IPS-18a (cell line): Measurements from ENCODE around the gene STRA8.

Experiments
- H3K27ac ChIP-seq: one replicate; pipeline ENCODE4 v1.5.1; 2013; ENCODE audit warnings: low read length
- H3K27me3 ChIP-seq: one replicate; pipeline ENCODE4 v1.6.1; 2013; ENCODE audit warnings: mild to moderate bottlenecking, low read length; ENCODE audit not compliant: control insufficient read depth, insufficient read depth
- H3K36me3 ChIP-seq: one replicate; pipeline ENCODE4 v1.6.1; 2013; ENCODE audit warnings: low read depth, low read length; ENCODE audit not compliant: control insufficient read depth
- H3K4me1 ChIP-seq: one replicate; pipeline ENCODE4 v1.6.1; 2013; ENCODE audit warnings: low read depth, low read length; ENCODE audit not compliant: control insufficient read depth
- H3K4me3 ChIP-seq: one replicate; pipeline ENCODE4 v1.5.1; 2013; ENCODE audit warnings: low read length
- H3K9ac ChIP-seq: one replicate; pipeline ENCODE4 v1.6.1; 2013; ENCODE audit warnings: mild to moderate bottlenecking, low read length, moderate library complexity
- H3K9me3 ChIP-seq: one replicate; pipeline ENCODE4 v1.6.1; 2013; ENCODE audit warnings: low read depth, low read length; ENCODE audit not compliant: control insufficient read depth

The STRA8 gene

DNA sequence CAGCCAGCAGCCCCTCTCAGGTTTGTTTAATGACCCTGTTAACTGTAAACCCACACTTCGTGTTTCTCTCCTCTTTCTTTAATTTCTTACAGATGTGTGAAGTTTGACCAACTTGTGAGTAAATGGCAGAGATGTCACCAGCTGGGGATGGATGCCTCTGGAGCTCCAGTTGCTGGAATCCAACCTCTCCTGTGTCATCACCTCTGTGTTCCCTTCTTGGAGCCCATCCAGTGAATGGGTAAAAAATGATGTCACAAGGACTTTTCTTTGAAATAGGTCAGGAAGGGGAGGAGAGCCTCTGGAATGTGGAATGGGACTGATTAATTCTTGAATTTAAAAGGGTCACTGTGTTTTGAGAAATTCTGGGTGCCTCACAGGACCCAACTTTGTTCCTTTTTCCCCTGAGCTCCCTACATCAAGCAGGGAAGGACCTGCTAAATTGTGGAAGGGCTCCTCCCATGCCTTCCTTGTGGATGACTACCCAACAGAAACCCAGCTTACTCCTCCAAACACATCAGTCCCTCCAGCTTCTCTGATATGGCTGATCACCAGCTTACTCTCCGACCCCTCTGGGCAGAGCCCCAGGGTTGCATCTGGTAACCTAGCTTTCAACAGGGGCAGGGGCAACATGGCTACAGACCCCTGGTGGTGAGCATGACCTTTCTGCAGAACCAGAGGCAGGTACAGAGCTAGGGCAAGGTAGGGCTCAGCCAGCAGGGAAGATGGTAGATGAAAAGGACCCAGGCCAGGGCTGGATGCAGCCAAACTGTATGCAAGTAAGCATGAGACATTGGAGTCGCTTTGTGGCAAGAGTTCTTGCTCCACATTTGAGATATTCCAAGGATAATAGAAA lies 67.5 kb downstream of the STRA8 start:
- Histone ChIP-seq H3K27ac (no peak overlapping the region), H3K4me1 (no peaks in the 10 kb centered on the region), H3K9me3 (no peaks in the 10 kb centered on the region), H3K36me3 (no peaks in the 10 kb centered on the region), H3K9ac (no peak overlapping the region), H3K27me3 (no peaks in the 10 kb centered on the region), H3K4me3 (no peak overlapping the region)
